GM12864 (cell line): ENCODE results near the gene RDM1.
A peak's percentile ranks its signal among the peaks of the same experiment; 100 is the strongest.
"Not testable (repeated sequence)": the region's sequence is repeated elsewhere in the genome, so short reads cannot be mapped to it uniquely, and the experiment has no call there.

Source experiments
- DNase-seq: peaks from one replicate; pipeline ENCODE4 v3.0.0-alpha.2; 2011; ENCODE audit warnings: low read depth
- H3K4me3 ChIP-seq: 2 replicates; pipeline ENCODE4 v1.5.1; 2011; ENCODE audit warnings: mild to moderate bottlenecking, low read depth, low read length, control low read depth
- CTCF ChIP-seq: IDR thresholded peaks from 2 replicates; pipeline ENCODE4 v1.5.1; 2011; ENCODE audit warnings: low read depth, mild to moderate bottlenecking, moderate library complexity, low read length, control low read depth, inconsistent platforms; ENCODE audit errors: missing control alignments

The RDM1 gene

GRCh38 chr17:35948092-35948491 is 17.5 kb upstream of the RDM1 start:
- no peak for DNase-seq
- H3K4me3 ChIP-seq, result no peak overlapping the region
- no peak for TF ChIP-seq CTCF

DNA sequence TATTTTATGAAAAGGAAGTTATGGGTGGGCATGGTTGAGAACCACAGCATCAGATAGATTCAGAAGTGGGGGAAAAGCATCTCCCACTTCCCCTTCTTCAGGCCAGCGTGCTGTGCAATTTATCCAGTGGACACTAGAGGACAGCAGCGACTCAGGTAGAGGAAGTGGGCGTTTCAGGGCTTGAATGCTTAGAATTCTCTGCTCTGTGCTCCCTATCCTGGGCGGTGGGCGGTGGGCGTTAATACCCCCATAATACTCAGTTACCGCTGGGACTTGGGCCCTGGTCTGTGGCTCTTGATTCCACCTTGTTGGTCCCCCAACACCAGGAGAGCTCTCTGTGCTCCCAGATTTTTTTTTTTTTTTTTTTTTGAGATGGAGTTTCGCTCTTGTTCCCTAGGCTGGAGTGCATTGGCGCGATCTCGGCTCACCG is 16.6 kb upstream of the RDM1 start:
- peak; percentile 90 for TF ChIP-seq CTCF
- H3K4me3 ChIP-seq, result no peak overlapping the region
- peak; percentile 18 for DNase-seq

GRCh38 chr17:35944151-35944550 is 13.6 kb upstream of the RDM1 start:
- DNase-seq, result no peak
- no peak overlapping the region for H3K4me3 ChIP-seq
- TF ChIP-seq CTCF, result no peak

DNA sequence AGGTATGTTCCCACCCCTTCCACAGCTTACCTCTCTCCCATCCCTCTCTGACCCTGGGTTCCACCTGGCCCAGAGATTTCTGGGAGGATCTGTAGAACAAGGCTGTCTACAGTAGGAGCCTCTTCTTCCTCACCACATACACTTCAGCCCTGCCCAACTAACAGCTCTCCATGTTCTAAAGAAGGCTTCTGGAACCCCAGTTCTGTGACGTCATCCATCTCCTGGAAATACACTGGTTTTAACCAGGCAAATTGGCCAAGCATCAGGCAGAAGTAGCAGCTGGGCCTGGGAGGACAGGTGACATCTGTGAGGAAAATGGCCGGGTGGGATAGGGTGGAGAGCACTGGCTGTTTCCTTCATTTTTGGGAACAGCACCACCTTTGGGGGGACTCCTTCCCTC is 13.0 kb upstream of the RDM1 start, which contains the start of gene LYZL6:
Gene LYZL6, minus strand, starts transcription at position 177 of the 400 bp plus-strand sequence. CDS start 4,357 bp downstream, outside the sequence.
- no peak within 1 kb of the TSS for H3K4me3 ChIP-seq
- TF ChIP-seq CTCF, result no peak
- DNase-seq, result no peak

DNA sequence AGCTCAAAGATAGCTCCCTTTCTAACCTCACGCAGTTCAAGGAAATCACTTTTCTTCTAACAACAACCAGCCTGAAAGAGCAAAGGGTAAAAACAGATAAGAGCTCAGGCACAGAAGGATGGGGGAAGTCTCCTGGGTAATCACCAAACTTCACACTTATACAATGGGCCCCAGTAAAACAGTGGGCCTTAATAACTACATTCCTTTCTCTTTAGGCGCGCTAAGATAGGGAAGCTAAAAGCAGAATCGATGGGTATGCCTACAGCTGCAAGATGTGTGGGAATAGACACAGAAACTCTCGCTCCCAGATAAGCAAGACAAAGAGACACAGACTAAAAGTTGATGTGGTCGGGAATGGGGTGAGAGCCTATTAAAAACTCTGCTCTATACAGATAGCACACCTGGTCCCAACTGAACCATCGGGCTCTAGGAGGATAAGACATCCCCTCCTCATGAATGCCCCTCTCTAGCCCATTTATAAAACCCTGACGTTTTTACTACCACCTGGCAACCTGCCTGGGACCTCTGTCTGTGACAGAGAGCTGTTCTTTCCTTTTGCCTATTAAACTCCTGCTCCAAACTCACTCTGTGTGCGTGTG is 12.1 kb upstream of the RDM1 start:
- no peak for TF ChIP-seq CTCF
- H3K4me3 ChIP-seq, result no peak overlapping the region
- DNase-seq, result no peak

GRCh38 chr17:35938492-35938891 is 7.9 kb upstream of the RDM1 start:
- not testable (repeated sequence) for H3K4me3 ChIP-seq, DNase-seq

DNA sequence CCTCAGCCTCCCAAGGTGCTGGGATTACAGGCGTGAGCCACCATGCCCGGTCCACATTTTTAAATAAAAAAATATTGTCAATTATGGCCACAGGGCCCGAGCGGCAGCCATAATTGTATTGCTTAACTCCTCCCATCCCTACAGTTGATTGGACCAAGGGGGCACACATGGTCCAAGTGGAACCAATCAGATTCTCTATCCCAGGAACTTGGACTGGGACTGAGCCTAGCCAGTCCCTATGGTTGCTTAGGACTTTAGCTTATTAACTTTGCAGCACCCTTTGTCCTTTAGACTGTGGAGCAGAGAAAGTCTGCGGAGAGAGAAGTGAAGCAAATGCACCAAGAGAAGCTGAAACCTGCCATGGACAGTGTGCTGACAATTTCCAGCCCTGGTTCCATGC is 5.5 kb upstream of the RDM1 start:
- DNase-seq, result no peak
- no peak overlapping the region for H3K4me3 ChIP-seq
- TF ChIP-seq CTCF, result no peak
